Neural cell (in vitro differentiated cells): ENCODE measurements around the gene MXI1.
"Not testable (repeated sequence)": the region's sequence is repeated elsewhere in the genome, so short reads cannot be mapped to it uniquely, and the experiment has no call there.

ENCODE experiments used
- EP300 ChIP-seq: fragments of 450-650 bp; conservative IDR thresholded peaks from 2 replicates; pipeline ENCODE4 v1.6.1; 2014; ENCODE audit warnings: antibody characterized with exemption, mild to moderate bottlenecking, moderate library complexity; ENCODE audit not compliant: poor library complexity, severe bottlenecking
- EZH2 ChIP-seq: fragments of 200-600, 300-800 bp; shearing (Covaris generic), sonication (generic); IDR thresholded peaks from 2 replicates; pipeline ENCODE4 v1.6.1; 2014; ENCODE audit warnings: antibody characterized with exemption, low read length, borderline replicate concordance, mild to moderate bottlenecking; ENCODE audit not compliant: insufficient read depth, poor library complexity, severe bottlenecking
- POLR2AphosphoS5 ChIP-seq: IDR thresholded peaks from 2 replicates; pipeline ENCODE4 v1.6.1; 2012
- RAD21 ChIP-seq: fragments of 450-650 bp; conservative IDR thresholded peaks from 2 replicates; pipeline ENCODE4 v1.6.1; 2014; ENCODE audit warnings: antibody characterized with exemption, mild to moderate bottlenecking, moderate library complexity
- TAF1 ChIP-seq: IDR thresholded peaks from 2 replicates; pipeline ENCODE4 v1.6.1; 2012; ENCODE audit warnings: low read depth
- TF ChIP-seq, protein P1 (sequence below): fragments of 450-650 bp; IDR thresholded peaks from 2 replicates; pipeline ENCODE4 v1.5.1; 2014; ENCODE audit warnings: antibody characterized with exemption, mild to moderate bottlenecking, moderate library complexity; ENCODE audit not compliant: poor library complexity, severe bottlenecking
- TF ChIP-seq, protein P2 (sequence below): IDR thresholded peaks from 2 replicates; pipeline ENCODE4 v1.6.1; 2012; ENCODE audit warnings: borderline replicate concordance

DNA sequence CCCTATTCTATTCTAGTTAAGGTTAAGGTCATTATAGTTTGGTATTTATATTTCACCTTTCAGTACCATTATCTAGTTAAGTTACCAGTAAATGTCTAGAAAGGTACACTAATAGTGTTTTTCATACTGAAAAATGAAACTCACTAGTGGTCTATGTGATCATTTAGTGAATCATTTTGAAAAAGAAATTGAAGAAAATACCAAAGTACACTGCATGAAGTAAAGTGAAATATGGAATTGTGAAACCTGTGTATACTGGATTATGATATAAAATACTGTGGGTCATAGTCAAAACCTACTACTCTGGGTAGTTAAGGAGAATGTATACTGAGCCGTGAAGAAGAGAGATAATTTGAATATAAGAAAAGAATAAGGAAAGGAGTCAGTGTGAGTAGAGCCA lies 44.0 kb downstream of the MXI1 start:
- not testable (repeated sequence) for TF ChIP-seq POLR2AphosphoS5, RAD21, EZH2, EP300, TAF1
- TF ChIP-seq, protein P1, sequence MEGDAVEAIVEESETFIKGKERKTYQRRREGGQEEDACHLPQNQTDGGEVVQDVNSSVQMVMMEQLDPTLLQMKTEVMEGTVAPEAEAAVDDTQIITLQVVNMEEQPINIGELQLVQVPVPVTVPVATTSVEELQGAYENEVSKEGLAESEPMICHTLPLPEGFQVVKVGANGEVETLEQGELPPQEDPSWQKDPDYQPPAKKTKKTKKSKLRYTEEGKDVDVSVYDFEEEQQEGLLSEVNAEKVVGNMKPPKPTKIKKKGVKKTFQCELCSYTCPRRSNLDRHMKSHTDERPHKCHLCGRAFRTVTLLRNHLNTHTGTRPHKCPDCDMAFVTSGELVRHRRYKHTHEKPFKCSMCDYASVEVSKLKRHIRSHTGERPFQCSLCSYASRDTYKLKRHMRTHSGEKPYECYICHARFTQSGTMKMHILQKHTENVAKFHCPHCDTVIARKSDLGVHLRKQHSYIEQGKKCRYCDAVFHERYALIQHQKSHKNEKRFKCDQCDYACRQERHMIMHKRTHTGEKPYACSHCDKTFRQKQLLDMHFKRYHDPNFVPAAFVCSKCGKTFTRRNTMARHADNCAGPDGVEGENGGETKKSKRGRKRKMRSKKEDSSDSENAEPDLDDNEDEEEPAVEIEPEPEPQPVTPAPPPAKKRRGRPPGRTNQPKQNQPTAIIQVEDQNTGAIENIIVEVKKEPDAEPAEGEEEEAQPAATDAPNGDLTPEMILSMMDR = not testable (repeated sequence)
- TF ChIP-seq, protein P2, sequence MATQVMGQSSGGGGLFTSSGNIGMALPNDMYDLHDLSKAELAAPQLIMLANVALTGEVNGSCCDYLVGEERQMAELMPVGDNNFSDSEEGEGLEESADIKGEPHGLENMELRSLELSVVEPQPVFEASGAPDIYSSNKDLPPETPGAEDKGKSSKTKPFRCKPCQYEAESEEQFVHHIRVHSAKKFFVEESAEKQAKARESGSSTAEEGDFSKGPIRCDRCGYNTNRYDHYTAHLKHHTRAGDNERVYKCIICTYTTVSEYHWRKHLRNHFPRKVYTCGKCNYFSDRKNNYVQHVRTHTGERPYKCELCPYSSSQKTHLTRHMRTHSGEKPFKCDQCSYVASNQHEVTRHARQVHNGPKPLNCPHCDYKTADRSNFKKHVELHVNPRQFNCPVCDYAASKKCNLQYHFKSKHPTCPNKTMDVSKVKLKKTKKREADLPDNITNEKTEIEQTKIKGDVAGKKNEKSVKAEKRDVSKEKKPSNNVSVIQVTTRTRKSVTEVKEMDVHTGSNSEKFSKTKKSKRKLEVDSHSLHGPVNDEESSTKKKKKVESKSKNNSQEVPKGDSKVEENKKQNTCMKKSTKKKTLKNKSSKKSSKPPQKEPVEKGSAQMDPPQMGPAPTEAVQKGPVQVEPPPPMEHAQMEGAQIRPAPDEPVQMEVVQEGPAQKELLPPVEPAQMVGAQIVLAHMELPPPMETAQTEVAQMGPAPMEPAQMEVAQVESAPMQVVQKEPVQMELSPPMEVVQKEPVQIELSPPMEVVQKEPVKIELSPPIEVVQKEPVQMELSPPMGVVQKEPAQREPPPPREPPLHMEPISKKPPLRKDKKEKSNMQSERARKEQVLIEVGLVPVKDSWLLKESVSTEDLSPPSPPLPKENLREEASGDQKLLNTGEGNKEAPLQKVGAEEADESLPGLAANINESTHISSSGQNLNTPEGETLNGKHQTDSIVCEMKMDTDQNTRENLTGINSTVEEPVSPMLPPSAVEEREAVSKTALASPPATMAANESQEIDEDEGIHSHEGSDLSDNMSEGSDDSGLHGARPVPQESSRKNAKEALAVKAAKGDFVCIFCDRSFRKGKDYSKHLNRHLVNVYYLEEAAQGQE = not testable (repeated sequence)
